Muscle of arm (tissue), 12 donors: Measurements from ENCODE around the gene FADS6. TPM values are rescaled to one million over a fixed set of nuclear protein-coding genes. Genes with fewer than 3 reads are reported as not detected.
"Not testable (repeated sequence)": the region's sequence is repeated elsewhere in the genome, so short reads cannot be mapped to it uniquely, and the experiment has no call there.

ENCODE experiments used
- DNase-seq: peaks from one replicate; pipeline ENCODE4 v3.0.0-alpha.2; 2013
- polyA plus RNA-seq, 12 donors: library from polyadenylated mRNA; unstranded; fragments of 120-200 nt; gene quantifications; one replicate each; pipeline ENCODE4 v1.2.1, GENCODE V29; 2013; ENCODE audit not compliant: insufficient read length in 12 of 12

Gene FADS6
- polyA plus RNA-seq, 12 donors = 0.07 to 2.7 (median 0.37) TPM; not detected in 7

GRCh38 chr17:74870028-74870427 lies 23.4 kb downstream of the FADS6 start:
- not testable (repeated sequence) for DNase-seq

DNA sequence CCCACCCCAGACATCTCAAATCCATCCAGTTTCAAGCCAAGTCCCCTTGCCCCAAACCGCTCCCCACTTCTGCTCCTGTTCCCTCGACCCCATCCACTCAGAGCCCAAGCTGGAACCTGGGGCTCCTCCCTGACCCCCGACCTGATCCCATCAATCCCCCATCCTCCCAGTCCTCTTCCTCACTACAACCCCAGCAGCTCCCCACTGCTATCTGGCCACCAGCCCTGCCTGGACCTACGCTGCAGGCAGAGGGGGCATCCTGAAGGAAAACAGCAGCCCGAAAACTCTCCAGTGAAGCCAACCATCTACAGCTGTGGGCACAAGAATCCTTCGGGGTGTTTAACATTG lies 24.6 kb downstream of the FADS6 start:
- no peak for DNase-seq

GRCh38 chr17:74868251-74868907 lies 25.1 kb downstream of the FADS6 start:
- no peak for DNase-seq

DNA sequence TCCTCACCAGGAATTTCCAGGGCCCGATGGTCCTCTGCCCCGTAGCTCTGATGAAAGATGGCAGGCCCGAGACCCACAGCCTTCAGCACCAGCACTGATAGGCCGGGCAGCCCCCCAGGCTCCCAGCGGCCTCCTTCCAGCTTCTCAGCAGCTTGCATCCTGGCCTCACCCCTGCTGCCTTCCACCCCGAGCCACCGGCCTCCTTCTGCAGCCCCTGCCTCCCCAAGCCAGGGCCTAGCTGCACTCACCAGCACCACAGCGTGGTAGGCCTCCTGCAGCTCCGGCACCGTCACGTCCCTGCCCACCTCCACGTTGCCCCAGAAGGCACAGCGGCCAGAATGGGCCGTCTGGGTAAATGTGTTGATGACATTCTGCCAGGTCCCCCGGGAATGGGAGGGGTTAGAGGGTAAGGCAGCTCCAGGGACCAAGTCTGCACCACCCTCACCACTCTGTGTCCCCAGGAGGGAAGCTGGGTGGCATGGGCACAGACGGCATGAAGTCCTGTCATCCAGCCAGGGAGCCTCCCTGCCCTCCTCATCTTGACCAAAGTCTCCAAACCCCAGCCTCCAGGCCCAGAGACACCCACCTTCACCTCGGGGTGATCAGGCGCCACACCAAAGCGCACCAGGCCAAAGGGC lies 27.1 kb downstream of the FADS6 start:
- DNase-seq = no peak

- no peak for DNase-seq
These were observed 27.8 kb downstream of the FADS6 start for GRCh38 chr17:74865504-74866197.

DNA sequence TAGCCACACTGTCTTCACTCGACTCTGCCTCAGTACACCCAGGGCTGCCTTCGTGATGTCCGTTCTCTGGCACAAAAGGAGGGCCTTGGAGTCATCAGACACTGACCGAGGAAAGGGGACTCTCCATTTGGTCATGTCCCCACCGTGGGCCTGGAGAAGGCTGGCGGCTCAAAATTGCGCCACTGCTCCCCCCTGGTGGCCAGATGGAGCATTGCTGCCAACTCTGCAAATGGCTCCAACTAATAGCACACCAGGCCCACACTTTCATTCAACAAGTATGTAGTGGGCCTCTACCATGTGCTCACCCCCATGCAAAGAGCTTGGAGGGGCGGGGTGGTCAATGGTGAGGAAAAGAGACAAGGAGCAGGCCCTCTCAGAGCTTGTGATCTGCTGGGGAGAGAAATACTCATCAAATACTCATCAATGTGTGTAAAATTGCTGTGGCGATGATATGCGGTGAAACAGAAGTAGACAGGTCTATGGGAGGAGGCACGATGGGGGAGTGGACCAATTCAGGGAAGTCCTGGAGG lies 28.5 kb downstream of the FADS6 start:
- DNase-seq = peak; percentile 86

DNA sequence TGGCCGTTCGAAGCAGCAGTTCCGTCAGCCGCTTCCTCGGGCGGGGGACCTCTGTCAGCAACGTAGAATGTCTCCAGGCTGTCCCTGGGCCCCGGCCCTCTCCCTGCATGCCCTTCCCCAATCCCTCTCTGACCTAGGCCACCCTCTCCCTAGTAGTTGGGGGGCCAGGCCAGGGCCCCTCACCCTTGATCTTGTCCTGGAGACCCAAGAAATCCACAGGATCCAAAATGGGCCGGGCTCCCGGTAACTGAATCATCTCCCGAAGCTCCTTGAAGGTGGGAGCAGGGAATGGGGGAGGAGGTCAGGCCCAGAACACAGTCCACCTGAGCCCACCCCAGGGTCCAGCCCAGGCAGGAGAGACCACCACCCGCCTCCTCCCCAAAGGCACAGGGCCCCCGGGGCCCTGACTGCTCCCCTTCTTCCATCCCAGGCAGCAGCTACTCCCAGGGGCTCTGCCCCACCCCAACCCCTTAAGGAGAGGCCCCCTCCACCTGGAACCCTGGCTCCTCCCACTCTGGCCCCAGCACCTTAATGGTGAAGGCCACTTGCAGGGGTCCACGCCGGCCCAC lies 29.1 kb downstream of the FADS6 start:
- no peak for DNase-seq

DNA sequence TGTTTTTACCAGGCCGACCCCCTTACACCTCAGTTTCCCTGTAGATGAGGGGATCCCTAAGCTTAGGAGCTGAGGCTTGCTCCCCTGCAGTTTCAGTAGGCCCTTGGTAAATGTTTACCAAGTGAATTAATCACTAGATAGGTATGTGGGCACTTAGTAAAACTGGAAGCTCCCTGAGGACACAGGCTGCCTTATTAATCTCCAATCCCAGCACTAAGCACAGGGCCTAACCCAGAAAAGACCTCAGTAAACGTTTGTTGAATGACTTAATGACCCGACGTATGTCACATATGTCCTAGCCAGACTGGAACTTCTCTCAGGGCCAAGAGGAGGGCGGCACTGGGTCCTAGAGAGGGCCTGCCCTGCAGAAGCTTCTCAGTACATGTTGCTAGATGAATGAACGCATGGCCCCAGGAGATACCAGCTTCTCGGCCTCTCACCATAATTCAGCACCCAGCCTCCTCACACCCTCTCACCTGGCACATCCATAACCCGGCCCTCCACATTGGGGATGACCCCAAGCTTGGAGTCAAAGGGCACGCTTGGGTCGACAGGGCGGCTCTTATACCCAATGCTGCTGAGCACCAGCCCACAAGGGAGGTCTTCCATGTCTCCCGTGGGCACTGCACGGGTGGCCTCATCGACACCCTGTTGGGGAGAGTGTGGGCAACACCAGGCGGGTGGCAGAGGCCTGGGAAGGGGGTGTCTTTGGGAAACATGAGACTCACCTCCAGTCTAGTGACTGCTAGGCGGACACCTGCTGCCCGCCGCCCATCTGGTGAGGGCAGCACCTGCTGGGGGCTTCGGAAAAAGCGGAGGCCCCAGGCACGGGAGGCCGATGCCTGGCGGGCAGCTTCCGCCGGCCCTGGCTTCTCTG lies 29.8 kb downstream of the FADS6 start:
- DNase-seq = no peak

DNA sequence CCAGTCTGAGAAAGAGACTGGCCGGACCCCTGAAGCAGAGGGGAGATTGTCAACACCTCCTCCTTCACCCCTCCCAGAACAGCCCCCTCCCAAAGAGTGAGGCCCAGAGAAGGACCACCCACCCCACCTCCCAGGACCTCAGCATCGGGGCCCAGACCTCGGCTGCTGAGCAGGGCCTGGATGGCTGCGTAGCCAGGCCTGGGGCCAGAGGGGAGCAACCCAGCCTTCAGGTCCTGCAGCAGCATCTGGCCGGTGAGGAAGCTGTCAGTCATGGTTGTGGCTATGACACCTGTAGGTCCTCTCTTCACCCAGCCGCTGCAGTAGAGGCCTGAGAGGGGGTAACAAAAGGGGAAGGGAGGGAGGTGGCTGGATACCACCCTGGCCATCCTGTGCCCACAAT lies 30.5 kb downstream of the FADS6 start:
- DNase-seq = no peak

DNA sequence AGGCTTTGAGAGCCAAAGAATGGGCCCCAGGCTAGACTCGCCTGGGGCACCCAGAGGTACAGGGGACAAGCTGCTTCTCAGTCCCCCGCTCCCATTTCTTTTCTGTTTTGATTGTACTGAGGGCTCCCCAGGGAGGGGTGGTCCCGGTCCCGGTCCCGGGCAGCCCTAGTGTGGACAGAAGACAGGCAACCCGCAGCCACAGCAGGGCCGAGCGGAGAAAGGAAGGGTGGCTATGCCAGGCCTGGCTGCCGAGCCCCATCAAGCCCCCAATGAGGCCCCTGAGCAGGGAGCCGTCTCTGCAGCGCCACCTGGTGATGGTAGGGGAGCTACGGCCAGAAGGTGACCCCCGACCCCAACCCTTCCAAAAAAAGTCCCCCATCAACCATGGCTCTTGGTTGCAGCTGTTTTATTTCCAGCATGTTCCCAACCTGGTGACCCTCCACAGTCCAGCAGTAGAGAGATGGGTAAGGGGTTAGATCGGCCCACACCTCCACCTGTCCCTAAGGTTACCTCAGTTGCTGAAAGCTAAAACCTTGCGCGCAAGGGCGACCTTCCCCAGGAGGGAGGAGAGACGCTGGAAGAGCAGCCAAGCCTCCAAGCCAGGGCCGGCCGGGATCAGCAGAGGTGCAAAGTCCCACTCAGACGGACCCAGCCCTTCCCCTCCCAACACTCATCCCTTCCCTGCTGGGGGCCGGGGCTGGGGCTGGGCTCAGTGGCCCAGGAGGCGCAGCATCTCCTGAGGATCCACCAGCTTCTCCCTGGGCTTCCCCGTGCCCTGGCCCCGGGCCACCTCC lies 31.1 kb downstream of the FADS6 start:
- DNase-seq = no peak

DNA sequence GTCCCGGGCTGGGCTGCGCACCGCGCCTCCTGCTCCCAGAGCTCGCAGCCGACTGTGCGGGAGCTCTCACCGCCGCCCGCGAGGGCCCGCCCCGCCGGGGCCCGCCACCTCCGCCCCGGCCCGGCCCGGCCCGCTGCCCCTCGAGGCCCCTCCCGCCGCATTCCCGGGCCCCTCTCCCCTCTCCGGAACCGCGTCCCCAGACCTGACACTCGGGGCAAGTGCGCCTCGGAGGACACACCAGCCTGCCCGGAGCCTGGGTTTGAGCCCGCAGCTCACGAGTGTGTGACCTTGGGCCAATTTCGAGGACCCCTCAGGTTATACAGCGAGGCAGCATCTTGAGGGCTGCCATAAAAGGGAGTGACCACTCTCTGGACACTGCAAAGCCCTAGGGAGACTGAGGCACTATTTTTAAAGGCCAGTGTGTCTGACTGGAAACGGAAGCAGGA lies 31.7 kb downstream of the FADS6 start:
- DNase-seq = no peak

DNA sequence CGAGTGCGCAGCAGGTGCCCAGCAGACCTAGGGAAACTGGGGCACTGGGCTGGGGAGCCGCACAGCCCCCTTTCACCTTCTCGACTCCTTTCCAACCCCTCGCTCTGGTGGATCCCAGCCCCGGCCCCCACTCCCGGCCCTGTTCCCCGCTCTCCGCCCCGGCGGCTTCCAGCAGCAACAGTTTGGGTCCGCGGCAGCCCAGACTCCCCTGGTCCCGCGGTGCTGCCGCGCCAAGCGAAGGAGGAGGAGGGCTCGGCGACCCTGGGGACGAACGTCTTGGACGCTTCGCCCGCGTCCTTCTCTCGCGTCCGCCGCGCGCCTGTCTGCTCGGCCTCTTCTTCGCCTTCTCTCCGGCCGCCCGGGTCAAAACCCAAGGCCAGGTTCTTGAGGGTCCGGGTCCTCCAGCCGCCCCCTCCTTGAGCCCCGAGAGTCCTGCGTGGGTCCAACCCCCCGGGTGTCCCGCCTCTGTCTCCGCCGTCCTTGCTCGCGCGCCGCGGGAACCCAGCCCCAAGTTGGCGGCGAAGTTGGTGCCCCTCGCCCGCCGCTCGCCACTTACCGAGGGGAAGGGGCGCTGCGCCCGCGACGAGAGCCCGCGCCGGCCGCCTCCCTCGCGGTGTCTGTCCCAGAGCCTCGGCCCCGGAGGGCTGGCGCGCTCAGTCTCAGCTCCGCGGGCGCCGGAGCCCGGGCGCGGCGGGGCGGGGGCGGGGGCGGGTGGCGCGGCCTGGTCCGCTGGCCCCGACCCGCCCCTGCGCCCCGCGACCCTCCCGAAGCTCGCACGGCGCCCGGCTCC lies 32.4 kb downstream of the FADS6 start:
- no peak for DNase-seq

GRCh38 chr17:74860229-74860871 lies 33.1 kb downstream of the FADS6 start:
- DNase-seq = no peak

GRCh38 chr17:74859459-74860228 lies 33.8 kb downstream of the FADS6 start, which contains the start of gene GRIN2C:
Gene GRIN2C (minus strand): TSS chr17:74859885. CDS start chr17:74855092, 4,793 bp downstream.
- no peak for DNase-seq

DNA sequence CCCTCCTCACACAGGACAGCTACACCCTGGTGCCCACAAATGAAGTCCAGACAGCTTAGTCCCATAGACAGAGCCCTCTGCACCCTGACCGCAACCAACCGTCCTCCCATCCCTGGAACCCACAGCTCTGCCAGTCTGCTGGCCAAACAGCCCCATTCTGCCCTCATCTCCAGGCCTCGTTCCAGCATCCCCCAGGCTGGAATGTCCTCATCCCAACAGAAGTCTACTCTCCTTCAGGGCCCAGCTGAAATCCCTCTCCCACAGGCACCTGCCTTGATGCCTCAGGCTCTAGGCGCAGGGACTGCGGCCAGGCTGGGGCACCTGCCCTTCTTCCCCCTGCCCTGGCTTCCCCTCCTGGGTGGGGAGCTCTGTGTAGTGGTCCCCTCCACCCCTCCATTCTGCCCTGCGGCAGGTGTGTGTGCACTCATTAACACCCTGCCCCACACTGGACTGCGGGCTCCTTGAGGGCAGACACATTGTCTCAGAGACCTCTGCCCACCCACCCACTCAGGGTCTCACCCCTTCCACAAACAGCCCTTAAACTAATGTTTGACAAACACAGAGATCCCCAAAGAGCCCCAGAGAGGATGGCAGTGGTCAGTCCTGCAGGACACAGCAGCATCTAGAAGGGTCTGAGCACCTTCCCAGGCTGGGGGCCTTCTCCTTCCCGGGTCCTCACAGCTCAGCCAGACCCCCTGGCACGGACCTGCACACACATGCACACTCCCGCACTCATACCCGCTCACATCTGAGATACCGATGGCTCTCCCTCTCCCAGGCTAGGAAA lies 34.6 kb downstream of the FADS6 start:
- DNase-seq = no peak

GRCh38 chr17:74857191-74857590 lies 36.2 kb downstream of the FADS6 start:
- no peak for DNase-seq

DNA sequence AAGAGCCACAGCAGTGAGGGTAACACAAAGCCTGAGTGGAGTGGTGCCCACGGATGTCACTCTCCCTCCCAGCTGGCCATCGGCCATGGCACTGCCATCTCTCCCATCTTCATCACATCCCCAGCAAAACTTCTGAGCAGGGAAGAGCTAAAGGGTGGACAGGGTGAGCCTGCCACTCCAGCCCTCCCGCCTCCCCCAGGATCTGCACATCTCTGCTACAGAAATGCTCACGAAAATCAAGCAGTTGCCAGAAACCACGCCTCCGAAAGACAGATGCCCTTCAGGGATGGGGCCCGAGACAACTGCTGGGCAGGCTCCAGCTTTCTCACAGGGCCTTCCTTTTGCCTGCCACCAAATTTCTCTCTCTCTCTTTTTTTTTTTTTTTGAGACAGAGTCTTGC lies 37.3 kb downstream of the FADS6 start:
- DNase-seq = no peak

- no peak for DNase-seq
These were observed 38.1 kb downstream of the FADS6 start for GRCh38 chr17:74855323-74855722.
